ENCODE data around the gene EVI2A. TPM values are rescaled to one million over a fixed set of nuclear protein-coding genes. Genes with fewer than 3 reads are reported as not detected.

Gene EVI2A
- total and polyA plus RNA-seq, 2 of the 13 experiments (the other 11 are each of a cell fraction or from before 2014, with no cell fraction given): not detected

GRCh38 chr17:31320241-31320640 is 1.2 kb downstream of the EVI2A start:
- no peak overlapping the region for H3K4me3 ChIP-seq (replicated peaks in 1 of 3; ENCODE audit: insufficient read depth in 1 of 3, low read depth in 2 of 3, low read length in 3 of 3)
- 98% methylated on average over 2 of the region's 2 CpGs for WGBS (ENCODE audit: low lambda C conversion rate)
- ChIA-PET CTCF (ENCODE audit: low intra/inter-chr PET ratio, low total read pairs) (no interaction called here), POLR2A (no interaction called here)
- no peak overlapping the region for H3K27ac ChIP-seq (ENCODE audit: extremely low read length, insufficient read depth, low read length)
- H3K4me1 ChIP-seq (ENCODE audit: insufficient read depth, low read length): no peaks in the 10 kb centered on the region
- H3K9ac ChIP-seq (ENCODE audit: insufficient read depth, low read depth, low read length): no peak overlapping the region
- H2AFZ ChIP-seq (ENCODE audit: low read length): no peak overlapping the region
- H4K20me1 ChIP-seq (ENCODE audit: insufficient read depth, low read length): no peaks in the 10 kb centered on the region
- no peaks in the 10 kb centered on the region for H3K27me3 ChIP-seq (ENCODE audit: control insufficient read depth in 1 of 2, insufficient read depth in 2 of 2, low read length in 2 of 2)
- no peak for DNase-seq (ENCODE audit: low spot score)
- intact Hi-C loops (cut with micrococcal nuclease; ENCODE audit: unreplicated experiment): no loop called here
- TF ChIP-seq ASH2L (IDR thresholded peaks at IDR 0.05; ENCODE audit: insufficient read length, low read depth, low read length) (no peak), ZKSCAN1 (IDR thresholded peaks at IDR 0.05; ENCODE audit: low read length) (no peak), RBM39 (IDR thresholded peaks at IDR 0.05; ENCODE audit: low read depth, low read length, poor library complexity, severe bottlenecking) (no peak), ZNF543 (CRISPR knock-in tag; IDR thresholded peaks at IDR 0.05) (no peak), ZNF142 (CRISPR knock-in tag; IDR thresholded peaks at IDR 0.05) (no peak), ZNF207 (IDR thresholded peaks at IDR 0.05; ENCODE audit: borderline replicate concordance) (no peak), SMAD1 (CRISPR knock-in tag; IDR thresholded peaks at IDR 0.05; ENCODE audit: borderline replicate concordance, low read depth) (no peak), SP2 (CRISPR knock-in tag; IDR thresholded peaks at IDR 0.05) (no peak), IKZF4 (CRISPR knock-in tag; IDR thresholded peaks at IDR 0.05; ENCODE audit: borderline replicate concordance, low read depth, not compliant biosample characterization) (no peak), PATZ1 (CRISPR knock-in tag; IDR thresholded peaks at IDR 0.05) (no peak), ZSCAN22 (CRISPR knock-in tag; IDR thresholded peaks at IDR 0.05) (no peak), ZFP91 (CRISPR knock-in tag; IDR thresholded peaks at IDR 0.05; ENCODE audit: borderline replicate concordance) (no peak), EED (CRISPR knock-in tag; IDR thresholded peaks at IDR 0.05) (no peak), ZNF101 (CRISPR knock-in tag; IDR thresholded peaks at IDR 0.05; ENCODE audit: borderline replicate concordance, low read depth) (no peak), ETV5 (CRISPR knock-in tag; IDR thresholded peaks at IDR 0.05; ENCODE audit: borderline replicate concordance) (no peak)
- H3K79me2 ChIP-seq (ENCODE audit: insufficient read depth, low read length): no peaks in the 10 kb centered on the region
- BruUV-seq (replicated peaks): no TSS peak
- no peaks in the 10 kb centered on the region; a peak in 1 of 5 replicates for H3K36me3 ChIP-seq (replicated peaks in 1 of 2; ENCODE audit: control insufficient read depth in 1 of 2, insufficient read depth in 2 of 2, low read length in 2 of 2)
- ATAC-seq: no peak
- no peaks in the 10 kb centered on the region for H3K9me3 ChIP-seq (ENCODE audit: low read length)
- in situ Hi-C loops (cut with HindIII; ENCODE audit: extremely low pct_ligation_motif_present, low pct_unique_long_range_greater_than_20kb): no loop called here
- no peak overlapping the region for H3K4me2 ChIP-seq (ENCODE audit: low read depth, low read length)
- no peak for FAIRE-seq

Measured in HepG2 (cell line).